Vagina (tissue), 2 donors: ENCODE results near the gene ZNF419.
"Not testable (repeated sequence)": the region's sequence is repeated elsewhere in the genome, so short reads cannot be mapped to it uniquely, and the experiment has no call there.

Experiments used
- POLR2A ChIP-seq, 2 donors: fragments of 450-650 bp; IDR thresholded peaks; one replicate each; pipeline ENCODE4 v1.6.1; 2017; ENCODE audit warnings: antibody characterized with exemption in 2 of 2, mild to moderate bottlenecking in 2 of 2, moderate library complexity in 2 of 2
- POLR2AphosphoS5 ChIP-seq, 2 donors: sonication (generic); formaldehyde crosslinking; IDR thresholded peaks; one replicate each; pipeline ENCODE4 v1.9.0; 2017; ENCODE audit warnings: antibody characterized with exemption in 2 of 2, mild to moderate bottlenecking in 2 of 2, low read depth in 1 of 2; ENCODE audit not compliant: insufficient read depth in 1 of 2
- TF ChIP-seq, protein P1 (sequence below), 3 experiments: fragments of 450-650 bp in 2 of 3; fragments of 200-600 bp in 1 of 3; sonication (generic) in 1 of 3; IDR thresholded peaks; one replicate each; pipeline ENCODE4 v1.5.1; 2017 to 2019; ENCODE audit warnings: antibody characterized with exemption in 3 of 3, mild to moderate bottlenecking in 2 of 3, moderate library complexity in 2 of 3

DNA sequence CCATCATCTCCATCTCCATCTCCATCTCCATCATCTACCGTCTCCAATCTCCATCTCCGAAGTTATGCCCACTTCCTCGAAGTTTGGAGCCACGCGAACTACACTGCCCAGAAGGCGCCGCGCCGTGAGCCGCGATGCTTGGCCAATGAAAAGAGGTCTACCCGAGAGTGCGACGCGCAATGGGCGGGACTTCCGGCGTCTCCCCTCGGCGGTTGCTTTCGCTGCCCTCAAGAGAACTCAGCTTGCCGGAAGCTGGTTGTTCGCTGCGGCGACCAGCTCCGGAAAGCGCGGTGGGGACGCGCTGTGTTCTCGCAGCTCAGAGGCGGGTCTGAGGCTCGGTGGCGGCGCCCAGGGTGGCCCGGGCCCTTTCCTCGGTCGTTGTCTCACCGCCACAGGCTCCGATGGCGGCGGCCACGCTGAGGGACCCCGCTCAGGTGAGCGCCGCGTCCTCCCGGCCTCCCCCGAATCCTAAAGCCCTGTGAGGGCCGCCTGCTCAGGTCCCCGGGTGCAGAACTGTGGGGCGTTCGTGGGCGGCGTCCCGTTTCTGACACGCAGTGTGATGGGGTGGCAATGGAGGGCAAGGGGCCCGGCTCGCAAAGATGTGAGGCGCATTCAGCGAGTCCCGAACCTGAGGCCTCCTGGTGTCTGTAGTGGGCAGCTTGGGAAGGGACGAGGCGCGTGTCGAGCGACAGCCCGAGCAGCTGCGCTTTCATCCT lies 12.3 kb downstream of the ZNF419 start, which contains the start of gene ZNF773:
- peak; percentile 82 to 89 for TF ChIP-seq POLR2AphosphoS5 (IDR thresholded peaks at IDR 0.05; ENCODE audit: insufficient read depth in 1 of 2, low read depth in 1 of 2)
- TF ChIP-seq, protein P1, sequence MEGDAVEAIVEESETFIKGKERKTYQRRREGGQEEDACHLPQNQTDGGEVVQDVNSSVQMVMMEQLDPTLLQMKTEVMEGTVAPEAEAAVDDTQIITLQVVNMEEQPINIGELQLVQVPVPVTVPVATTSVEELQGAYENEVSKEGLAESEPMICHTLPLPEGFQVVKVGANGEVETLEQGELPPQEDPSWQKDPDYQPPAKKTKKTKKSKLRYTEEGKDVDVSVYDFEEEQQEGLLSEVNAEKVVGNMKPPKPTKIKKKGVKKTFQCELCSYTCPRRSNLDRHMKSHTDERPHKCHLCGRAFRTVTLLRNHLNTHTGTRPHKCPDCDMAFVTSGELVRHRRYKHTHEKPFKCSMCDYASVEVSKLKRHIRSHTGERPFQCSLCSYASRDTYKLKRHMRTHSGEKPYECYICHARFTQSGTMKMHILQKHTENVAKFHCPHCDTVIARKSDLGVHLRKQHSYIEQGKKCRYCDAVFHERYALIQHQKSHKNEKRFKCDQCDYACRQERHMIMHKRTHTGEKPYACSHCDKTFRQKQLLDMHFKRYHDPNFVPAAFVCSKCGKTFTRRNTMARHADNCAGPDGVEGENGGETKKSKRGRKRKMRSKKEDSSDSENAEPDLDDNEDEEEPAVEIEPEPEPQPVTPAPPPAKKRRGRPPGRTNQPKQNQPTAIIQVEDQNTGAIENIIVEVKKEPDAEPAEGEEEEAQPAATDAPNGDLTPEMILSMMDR (IDR thresholded peaks at IDR 0.05) = not testable (repeated sequence)
- TF ChIP-seq POLR2A (IDR thresholded peaks at IDR 0.05) = not testable (repeated sequence)
